Gastroesophageal sphincter (tissue), 4 donors: ENCODE results near the gene BGN. TPM values are rescaled to one million over a fixed set of nuclear protein-coding genes. Genes with fewer than 3 reads are reported as not detected.

Source experiments
- ATAC-seq: fragments of 150-250 bp; one replicate; pipeline ENCODE4 v1.9.1; 2016; ENCODE audit warnings: mild to moderate bottlenecking, moderate library complexity
- H3K27ac ChIP-seq, 4 donors: fragments of 200-600 bp; sonication (generic) in 3 of 4; 1 replicate in 3 of 4; 2 replicates in 1 of 4; pipeline ENCODE4 v1.5.1; 2016 to 2019
- H3K27me3 ChIP-seq: fragments of 200-600 bp; sonication (generic); one replicate; pipeline ENCODE4 v1.5.1; 2019
- H3K36me3 ChIP-seq, 2 donors: fragments of 200-600 bp; sonication (generic); one replicate each; pipeline ENCODE4 v1.5.1; 2019; ENCODE audit warnings: control low read depth in 1 of 2
- H3K4me1 ChIP-seq, 3 donors: fragments of 200-600 bp; sonication (generic); 1 replicate in 2 of 3; 2 replicates in 1 of 3; pipeline ENCODE4 v1.5.1; 2016 to 2019; ENCODE audit warnings: control low read depth in 2 of 3
- H3K4me3 ChIP-seq, 2 donors: fragments of 200-600 bp; sonication (generic); one replicate each; pipeline ENCODE4 v1.5.1; 2019; ENCODE audit warnings: mild to moderate bottlenecking in 1 of 2, moderate library complexity in 1 of 2
- H3K9me3 ChIP-seq, 3 donors: fragments of 200-600 bp; sonication (generic); one replicate each; pipeline ENCODE4 v1.5.1; 2017 to 2019; ENCODE audit warnings: control low read depth in 2 of 3
- CTCF ChIP-seq, 4 experiments: fragments of 200-600 bp in 2 of 4; fragments of 450-650 bp in 2 of 4; sonication (generic) in 1 of 4; IDR thresholded peaks; one replicate each; pipeline ENCODE4 v1.5.1; 2017 to 2019; ENCODE audit warnings: antibody characterized with exemption in 4 of 4, mild to moderate bottlenecking in 2 of 4, moderate library complexity in 2 of 4
- EP300 ChIP-seq: sonication (generic); formaldehyde crosslinking; IDR thresholded peaks from one replicate; pipeline ENCODE4 v1.6.1; 2017; ENCODE audit warnings: antibody characterized with exemption, mild to moderate bottlenecking
- POLR2A ChIP-seq, 2 donors: fragments of 450-650 bp; IDR thresholded peaks; one replicate each; pipeline ENCODE4 v1.6.1; 2017; ENCODE audit warnings: antibody characterized with exemption in 2 of 2, mild to moderate bottlenecking in 2 of 2, moderate library complexity in 1 of 2
- POLR2AphosphoS5 ChIP-seq: sonication (generic); formaldehyde crosslinking; IDR thresholded peaks from one replicate; pipeline ENCODE4 v1.6.1; 2017; ENCODE audit warnings: antibody characterized with exemption
- WGBS, 2 donors: methylation state at CpG; one replicate each; pipeline ENCODE4 v1.1.5; 2018; ENCODE audit warnings: low coverage in 1 of 2; 5-methylcytosine and 5-hydroxymethylcytosine counted together
- total RNA-seq, 4 donors: library from RNA; depleted of rRNA; stranded (reverse); fragments of >200 nt; gene quantifications; one replicate each; pipeline ENCODE4 v1.1.0, GENCODE V29; 2016

BGN gene
- total RNA-seq, 4 donors from 2014 or later, result 10.4 to 49.4 (median 16.5) TPM

GRCh38 chrX:153486171-153486570, 8.6 kb upstream of the BGN start:
- H3K27me3 ChIP-seq, result no peaks in the 10 kb centered on the region
- ATAC-seq, result no peak
- WGBS, 2 donors, result 80 to 100% methylated on average over 1 to 2 of the region's 10 CpGs
- no peaks in the 10 kb centered on the region for H3K36me3 ChIP-seq
- no peak overlapping the region for H3K4me3 ChIP-seq
- TF ChIP-seq POLR2A (IDR thresholded peaks at IDR 0.05), result no peak
- no peaks in the 10 kb centered on the region for H3K9me3 ChIP-seq
- H3K4me1 ChIP-seq, result peaks cover 0 to 13% (median 5%) of the 10 kb centered on the region in 3 donors
- H3K27ac ChIP-seq, result no peak overlapping the region

- Histone ChIP-seq H3K9me3 (no peaks in the 10 kb centered on the region), H3K36me3 (no peaks in the 10 kb centered on the region), H3K4me1 (peaks cover 0 to 13% (median 5%) of the 10 kb centered on the region in 3 donors), H3K27ac (peak overlapping the region in 3 of 4 donors; percentile 42 to 57 (median 43)), H3K4me3 (no peak overlapping the region), H3K27me3 (no peaks in the 10 kb centered on the region)
- WGBS, 2 donors, result no CpG with 5 or more reads among the region's 11 CpGs
- no peak for ATAC-seq
- no peak for TF ChIP-seq EP300
- no peak for TF ChIP-seq POLR2AphosphoS5
Measured at GRCh38 chrX:153487590-153488071, 7.1 kb upstream of the BGN start.

GRCh38 chrX:153488231-153488914, 6.4 kb upstream of the BGN start:
- peak overlapping the region in 3 of 4 donors; percentile 42 to 57 (median 43) for H3K27ac ChIP-seq
- no peak overlapping the region for H3K4me3 ChIP-seq
- H3K9me3 ChIP-seq, result no peaks in the 10 kb centered on the region
- 80% methylated on average over 1 of the region's 27 CpGs; no CpG with 5 or more reads in 1 of the 2 donors for WGBS, 2 donors
- H3K27me3 ChIP-seq, result no peaks in the 10 kb centered on the region
- H3K4me1 ChIP-seq, result peaks cover 0 to 13% (median 5%) of the 10 kb centered on the region in 3 donors
- no peaks in the 10 kb centered on the region for H3K36me3 ChIP-seq
- peak; percentile 15 for ATAC-seq
- TF ChIP-seq POLR2A (IDR thresholded peaks at IDR 0.05), result no peak
- TF ChIP-seq POLR2AphosphoS5, result no peak
- TF ChIP-seq CTCF (IDR thresholded peaks at IDR 0.05), result no peak

- peaks cover 4% of the 10 kb centered on the region for H3K27me3 ChIP-seq
- H3K4me1 ChIP-seq, result peaks cover 0 to 28% (median 5%) of the 10 kb centered on the region in 3 donors
- H3K9me3 ChIP-seq, result no peaks in the 10 kb centered on the region
- WGBS, 2 donors, result no CpG with 5 or more reads among the region's 20 CpGs
- H3K36me3 ChIP-seq, result no peaks in the 10 kb centered on the region
- no peak overlapping the region for H3K4me3 ChIP-seq
- no peak for ATAC-seq
- TF ChIP-seq EP300 (no peak), POLR2AphosphoS5 (no peak), POLR2A (IDR thresholded peaks at IDR 0.05) (no peak), CTCF (IDR thresholded peaks at IDR 0.05) (no peak)
- H3K27ac ChIP-seq, result no peak overlapping the region
Measured at GRCh38 chrX:153490217-153490930, 4.4 kb upstream of the BGN start.

- H3K4me1 ChIP-seq, result peaks cover 0 to 34% (median 5%) of the 10 kb centered on the region in 3 donors
- TF ChIP-seq POLR2A (IDR thresholded peaks at IDR 0.05) (no peak), EP300 (no peak), CTCF (IDR thresholded peaks at IDR 0.05) (no peak), POLR2AphosphoS5 (no peak)
- 76% methylated on average over 3 of the region's 10 CpGs; no CpG with 5 or more reads in 1 of the 2 donors for WGBS, 2 donors
Measured at GRCh38 chrX:153491351-153491914, 3.3 kb upstream of the BGN start.

More at GRCh38 chrX:153491351-153491914, 3.3 kb upstream of the BGN start:
- no peak for ATAC-seq
- no peaks in the 10 kb centered on the region for H3K36me3 ChIP-seq
- peaks cover 9% of the 10 kb centered on the region for H3K27me3 ChIP-seq
- H3K27ac ChIP-seq, result no peak overlapping the region
- H3K9me3 ChIP-seq, result no peaks in the 10 kb centered on the region
- H3K4me3 ChIP-seq, result no peak overlapping the region
